ENCODE results near the gene CDK2AP2. TPM values are rescaled to one million over a fixed set of nuclear protein-coding genes. Genes with fewer than 3 reads are reported as not detected.
"Not testable (repeated sequence)": the region's sequence is repeated elsewhere in the genome, so short reads cannot be mapped to it uniquely, and the experiment has no call there.

CDK2AP2 gene
- total RNA-seq, 2 donors from 2014 or later, result 56.7 to 59.4 TPM

DNA sequence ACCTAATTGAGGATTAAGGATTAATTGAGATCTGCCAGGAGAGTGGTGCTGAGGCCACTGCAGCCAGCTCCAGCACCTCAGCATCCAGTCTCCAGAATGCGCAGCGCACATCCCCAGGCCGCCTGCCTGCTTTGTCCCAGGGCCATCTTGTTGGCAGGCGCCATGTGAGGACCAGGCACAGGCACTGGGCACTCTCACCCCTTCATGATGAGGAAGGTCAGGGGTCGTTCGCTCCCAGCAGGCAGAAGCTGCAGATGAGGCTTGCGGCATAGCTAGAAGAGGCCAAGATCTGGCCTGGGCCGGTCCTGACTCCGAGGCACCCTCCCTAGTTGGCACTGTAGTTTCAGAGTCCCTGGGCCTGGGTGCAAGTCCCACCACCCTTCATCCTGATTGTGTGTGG lies 8.8 kb upstream of the CDK2AP2 start:
- intact Hi-C loops (cut with DNase I), result no loop called here
- DNase-seq (no peak), ATAC-seq (no peak)
- no peaks in the 10 kb centered on the region for H3K36me3 ChIP-seq (replicated peaks in 1 of 2; ENCODE audit: insufficient read depth in 1 of 2, low read depth in 2 of 2)
- no peaks in the 10 kb centered on the region for H3K27me3 ChIP-seq
- H3K9me3 ChIP-seq, result no peaks in the 10 kb centered on the region
- TF ChIP-seq, protein P1, sequence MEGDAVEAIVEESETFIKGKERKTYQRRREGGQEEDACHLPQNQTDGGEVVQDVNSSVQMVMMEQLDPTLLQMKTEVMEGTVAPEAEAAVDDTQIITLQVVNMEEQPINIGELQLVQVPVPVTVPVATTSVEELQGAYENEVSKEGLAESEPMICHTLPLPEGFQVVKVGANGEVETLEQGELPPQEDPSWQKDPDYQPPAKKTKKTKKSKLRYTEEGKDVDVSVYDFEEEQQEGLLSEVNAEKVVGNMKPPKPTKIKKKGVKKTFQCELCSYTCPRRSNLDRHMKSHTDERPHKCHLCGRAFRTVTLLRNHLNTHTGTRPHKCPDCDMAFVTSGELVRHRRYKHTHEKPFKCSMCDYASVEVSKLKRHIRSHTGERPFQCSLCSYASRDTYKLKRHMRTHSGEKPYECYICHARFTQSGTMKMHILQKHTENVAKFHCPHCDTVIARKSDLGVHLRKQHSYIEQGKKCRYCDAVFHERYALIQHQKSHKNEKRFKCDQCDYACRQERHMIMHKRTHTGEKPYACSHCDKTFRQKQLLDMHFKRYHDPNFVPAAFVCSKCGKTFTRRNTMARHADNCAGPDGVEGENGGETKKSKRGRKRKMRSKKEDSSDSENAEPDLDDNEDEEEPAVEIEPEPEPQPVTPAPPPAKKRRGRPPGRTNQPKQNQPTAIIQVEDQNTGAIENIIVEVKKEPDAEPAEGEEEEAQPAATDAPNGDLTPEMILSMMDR (IDR thresholded peaks at IDR 0.05), result no peak
- no peak for TF ChIP-seq POLR2A (IDR thresholded peaks at IDR 0.05)
- WGBS, 2 donors, result 83 to 89% methylated on average over 2 to 9 of the region's 9 CpGs
- no peak overlapping the region for H3K4me3 ChIP-seq
- no peaks in the 10 kb centered on the region for H3K4me1 ChIP-seq
- no peak overlapping the region for H3K27ac ChIP-seq

DNA sequence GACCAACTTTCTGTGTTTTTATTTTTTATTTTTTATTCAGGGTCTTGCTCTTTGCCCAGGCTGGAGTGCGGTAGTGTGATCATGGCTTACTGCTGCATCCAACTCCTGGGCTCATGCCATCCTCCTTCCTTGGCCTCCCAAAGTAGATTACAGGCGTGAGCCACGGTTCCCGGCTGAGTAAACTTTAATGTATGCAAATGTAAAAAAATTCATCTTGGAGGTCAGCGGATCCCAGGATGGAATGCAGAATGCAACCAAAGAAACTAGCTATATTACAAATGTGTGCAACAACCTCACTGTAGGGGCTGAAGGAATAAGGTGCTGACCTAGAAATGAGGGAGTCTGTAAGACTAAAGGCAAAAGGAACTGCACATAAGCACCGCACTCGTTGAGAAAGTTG lies 6.2 kb upstream of the CDK2AP2 start:
- Histone ChIP-seq H3K4me3 (no peak overlapping the region), H3K36me3 (replicated peaks in 1 of 2; ENCODE audit: insufficient read depth in 1 of 2, low read depth in 2 of 2) (no peaks in the 10 kb centered on the region), H3K4me1 (peaks cover 1% of the 10 kb centered on the region), H3K27me3 (no peaks in the 10 kb centered on the region), H3K27ac (no peak overlapping the region), H3K9me3 (no peaks in the 10 kb centered on the region)
- no peak for TF ChIP-seq POLR2A (IDR thresholded peaks at IDR 0.05)
- TF ChIP-seq, protein P1 (IDR thresholded peaks at IDR 0.05), result no peak
- no peak for DNase-seq
- intact Hi-C loops (cut with DNase I), result no loop called here
- no peak for ATAC-seq
- 68 to 75% methylated on average over 7 of the region's 7 CpGs for WGBS, 2 donors

DNA sequence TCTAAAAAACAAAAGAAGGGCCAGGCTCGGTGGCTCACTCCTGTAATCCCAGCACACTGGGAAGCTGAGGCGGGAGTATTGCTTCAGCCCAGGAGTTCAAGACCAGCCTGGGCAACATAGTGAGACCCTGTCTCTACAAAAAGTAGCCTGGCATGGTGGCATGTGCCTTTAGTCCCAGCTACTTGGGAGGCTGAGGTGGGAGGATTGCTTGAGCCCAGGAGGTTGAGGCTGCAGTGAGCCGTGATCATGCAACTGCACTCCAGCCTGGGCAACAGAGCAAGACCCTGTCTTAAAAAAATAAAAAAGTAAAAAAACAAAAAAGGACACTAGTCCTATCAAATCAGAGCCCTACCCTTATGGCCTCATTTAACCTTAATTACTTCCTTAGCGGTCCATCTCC lies 3.6 kb upstream of the CDK2AP2 start:
- H3K9me3 ChIP-seq; H3K27ac ChIP-seq; ATAC-seq; H3K27me3 ChIP-seq; H3K36me3 ChIP-seq (replicated peaks in 1 of 2; ENCODE audit: insufficient read depth in 1 of 2, low read depth in 2 of 2); DNase-seq; H3K4me3 ChIP-seq; intact Hi-C loops (cut with DNase I): not testable (repeated sequence)
- peaks cover 17% of the 10 kb centered on the region for H3K4me1 ChIP-seq
- whole genome bisulfite sequencing, 2 donors, result 94% methylated on average over 4 of the region's 4 CpGs

DNA sequence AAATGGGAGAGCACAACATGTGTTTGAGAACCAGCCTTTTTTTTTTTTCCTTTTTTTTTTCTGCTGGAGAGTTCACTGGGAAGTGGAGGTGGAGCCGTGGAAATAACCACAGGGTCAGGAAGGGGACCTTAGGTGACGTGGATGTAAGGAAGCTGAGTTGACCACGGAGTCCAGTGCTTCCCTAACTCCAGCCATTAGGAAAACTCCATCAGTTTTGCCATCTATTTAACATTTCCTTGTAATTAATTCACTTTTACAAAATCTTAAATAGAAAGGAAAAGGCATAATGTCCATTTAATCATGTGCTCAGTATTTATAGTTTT lies 2.0 kb upstream of the CDK2AP2 start:
- Histone ChIP-seq H3K9me3 (no peaks in the 10 kb centered on the region), H3K27ac (no peak overlapping the region), H3K36me3 (replicated peaks in 1 of 2; ENCODE audit: insufficient read depth in 1 of 2, low read depth in 2 of 2) (no peaks in the 10 kb centered on the region), H3K27me3 (no peaks in the 10 kb centered on the region), H3K4me3 (no peak overlapping the region), H3K4me1 (peaks cover 32% of the 10 kb centered on the region)
- DNase-seq (no peak), ATAC-seq (no peak)
- 53 to 57% methylated on average over 3 of the region's 3 CpGs for WGBS, 2 donors
- intact Hi-C loops (cut with DNase I), result no loop called here
- TF ChIP-seq POLR2A (IDR thresholded peaks at IDR 0.05), result no peak

DNA sequence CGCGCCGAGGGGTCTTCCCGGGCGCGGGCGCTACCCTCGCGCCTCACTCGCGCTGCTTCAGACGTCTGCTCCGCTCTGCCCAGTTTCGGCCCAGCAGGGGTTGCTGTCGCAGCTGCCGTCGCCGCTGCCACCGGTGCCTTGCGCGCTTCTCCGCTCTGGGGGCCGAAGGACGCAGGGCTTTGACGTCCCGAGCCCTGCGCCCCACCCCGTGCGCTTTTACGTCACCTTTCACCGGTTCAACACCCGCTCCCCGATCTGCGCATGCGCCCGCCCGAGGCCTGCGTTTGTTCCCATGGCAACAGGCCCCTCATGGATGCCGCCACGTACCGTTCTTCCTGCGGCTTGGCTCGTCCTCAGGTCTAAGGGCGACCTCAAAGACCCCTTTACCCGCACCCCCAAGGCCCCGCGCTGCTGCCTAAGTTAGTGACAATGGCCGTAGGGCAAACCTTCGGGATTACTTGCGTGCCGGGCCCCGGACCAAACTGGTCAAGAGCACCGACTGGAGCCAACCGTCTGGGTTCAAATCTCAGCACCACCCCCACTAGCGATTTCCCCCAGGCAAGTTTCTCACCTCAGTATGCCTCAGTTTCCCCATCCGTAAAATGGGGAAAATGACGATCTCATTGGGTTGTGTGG lies 642 bp upstream of the CDK2AP2 start:
- Histone ChIP-seq H3K27me3 (no peaks in the 10 kb centered on the region), H3K4me3 (peak overlapping the region; percentile 25 to 39), H3K36me3 (replicated peaks in 1 of 2; ENCODE audit: insufficient read depth in 1 of 2, low read depth in 2 of 2) (no peaks in the 10 kb centered on the region), H3K27ac (peak overlapping the region; percentile 97 to 99 (median 98)), H3K4me1 (peaks cover 43% of the 10 kb centered on the region), H3K9me3 (no peaks in the 10 kb centered on the region)
- DNase-seq (peak; percentile 99 to 100 (median 99)), ATAC-seq (peak; percentile 58)
- WGBS, 2 donors, result 0 to 1% methylated on average over 8 to 57 of the region's 57 CpGs
- intact Hi-C loops (cut with DNase I), result no loop called here
- TF ChIP-seq, protein P1 (IDR thresholded peaks at IDR 0.05), result peak in 1 of 7 experiments; percentile 19
- TF ChIP-seq POLR2A (IDR thresholded peaks at IDR 0.05), result peak in 2 of 3 donors; percentile 83 to 86

DNA sequence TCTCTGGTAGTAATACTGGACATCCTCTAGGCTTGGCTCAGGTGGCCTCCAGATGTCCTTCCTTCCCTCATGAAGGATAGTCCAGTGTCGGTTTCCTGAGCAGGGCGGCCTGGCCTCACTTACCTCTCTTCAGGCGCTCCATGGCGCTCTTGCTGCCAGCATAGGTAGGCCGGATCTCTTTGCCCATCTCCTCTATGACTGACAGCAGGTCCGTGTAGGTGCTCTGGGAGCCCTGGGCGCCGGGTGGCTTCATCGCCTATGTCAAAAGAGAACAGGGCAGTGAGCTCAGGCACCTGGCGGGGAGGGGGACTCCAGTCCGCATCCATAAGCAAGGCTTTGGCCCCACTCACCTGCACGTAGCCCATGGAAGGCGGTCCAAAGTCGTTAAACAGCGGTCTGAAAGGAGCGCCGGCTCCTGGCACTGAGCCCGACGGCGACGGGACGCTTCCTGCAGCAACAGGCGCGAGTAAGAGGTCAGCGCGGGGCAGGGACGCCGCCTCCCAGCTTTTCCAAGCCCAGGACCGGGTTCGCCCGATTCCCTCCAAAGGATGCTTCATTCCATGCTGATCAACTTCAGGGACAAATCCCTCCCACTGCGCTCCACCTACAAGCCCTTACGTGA lies 609 bp downstream of the CDK2AP2 start:
- H3K27ac ChIP-seq, result peak overlapping the region; percentile 97 to 99 (median 98)
- no peaks in the 10 kb centered on the region for H3K36me3 ChIP-seq (replicated peaks in 1 of 2; ENCODE audit: insufficient read depth in 1 of 2, low read depth in 2 of 2)
- H3K9me3 ChIP-seq, result no peaks in the 10 kb centered on the region
- ATAC-seq (no peak), DNase-seq (peak in 1 of 4 donors; percentile 30)
- peaks cover 50% of the 10 kb centered on the region for H3K4me1 ChIP-seq
- H3K27me3 ChIP-seq, result no peaks in the 10 kb centered on the region
- peak overlapping the region; percentile 25 to 61 for H3K4me3 ChIP-seq
- intact Hi-C loops (cut with DNase I), result no loop called here
- 10 to 34% methylated on average over 5 to 33 of the region's 33 CpGs for WGBS, 2 donors
- TF ChIP-seq POLR2A (IDR thresholded peaks at IDR 0.05), result no peak
- TF ChIP-seq, protein P1 (IDR thresholded peaks at IDR 0.05), result no peak

All from body of pancreas (tissue), 4 donors.